ENCODE data around the gene CAPNS2. TPM values are rescaled to one million over a fixed set of nuclear protein-coding genes. Genes with fewer than 3 reads are reported as not detected.
"Not testable (repeated sequence)": the region's sequence is repeated elsewhere in the genome, so short reads cannot be mapped to it uniquely, and the experiment has no call there.

CAPNS2 gene
- total RNA-seq, 1 donor from 2014 or later = 33.9 TPM

DNA sequence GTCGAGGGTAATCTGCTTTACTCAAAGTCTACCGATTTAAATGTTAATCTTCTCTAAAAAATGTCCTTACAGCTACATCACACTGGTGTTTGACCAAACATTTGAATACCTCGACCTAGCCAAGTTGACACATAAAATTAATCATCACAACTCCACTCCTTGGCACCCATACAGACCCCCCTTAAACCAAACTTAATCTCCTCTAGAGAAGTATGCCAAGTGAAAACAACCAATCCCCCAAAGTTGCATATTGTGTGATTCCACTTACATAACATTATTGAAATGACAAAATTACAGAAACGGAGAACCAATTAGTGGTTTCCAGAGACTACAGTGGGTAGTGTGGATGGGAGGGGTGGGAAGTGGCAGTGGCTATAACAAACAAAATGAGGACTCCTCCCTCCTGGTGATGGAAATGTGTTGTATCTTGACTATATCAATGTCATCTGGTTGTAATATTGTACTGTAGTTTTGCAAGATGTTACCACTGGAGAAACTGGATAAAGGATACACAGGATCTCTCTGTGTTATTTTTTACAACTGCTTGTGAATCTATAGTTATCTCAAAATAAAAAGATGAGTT lies 39.4 kb downstream of the CAPNS2 start:
- Histone ChIP-seq H3K36me3 (no peaks in the 10 kb centered on the region), H3K4me3 (no peak overlapping the region)

DNA sequence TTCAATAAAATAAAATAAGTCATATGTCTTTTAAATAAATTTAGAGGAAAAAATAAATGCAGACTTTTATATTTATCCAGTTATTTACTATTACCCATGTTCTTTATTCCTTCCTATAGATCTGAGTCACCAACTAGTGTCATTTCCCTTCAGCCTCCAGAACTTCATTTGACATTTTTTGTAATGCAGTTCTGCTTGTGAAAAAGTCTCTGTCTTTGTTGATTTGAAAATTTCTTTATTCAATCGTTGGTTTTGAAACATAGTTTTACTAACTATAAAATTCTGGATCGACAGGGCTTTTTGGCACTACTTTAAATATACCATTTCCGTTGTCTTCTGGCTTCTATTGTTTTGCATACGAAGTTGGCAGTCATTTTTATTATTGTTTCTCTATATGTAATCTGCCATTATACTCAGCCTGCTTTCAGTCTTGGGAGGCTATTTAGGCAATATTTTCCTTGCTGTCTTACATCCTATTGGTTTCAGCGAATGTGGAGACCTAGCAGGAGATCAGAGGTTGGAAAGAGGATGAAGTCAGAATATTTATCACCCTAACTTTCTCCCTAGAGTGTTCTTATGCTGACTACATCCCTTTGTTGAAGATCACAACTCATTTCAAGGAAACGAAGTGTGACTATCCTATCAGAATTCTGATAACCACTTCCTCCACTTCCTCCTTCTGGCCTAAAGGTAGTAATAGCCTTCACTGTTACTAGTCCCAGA lies 47.3 kb downstream of the CAPNS2 start:
- TF ChIP-seq POLR2AphosphoS5 (IDR thresholded peaks at IDR 0.05; ENCODE audit: insufficient read depth in 1 of 2, low read depth in 1 of 2) (no peak), POLR2A (IDR thresholded peaks at IDR 0.05) (no peak)
- TF ChIP-seq, protein P1, sequence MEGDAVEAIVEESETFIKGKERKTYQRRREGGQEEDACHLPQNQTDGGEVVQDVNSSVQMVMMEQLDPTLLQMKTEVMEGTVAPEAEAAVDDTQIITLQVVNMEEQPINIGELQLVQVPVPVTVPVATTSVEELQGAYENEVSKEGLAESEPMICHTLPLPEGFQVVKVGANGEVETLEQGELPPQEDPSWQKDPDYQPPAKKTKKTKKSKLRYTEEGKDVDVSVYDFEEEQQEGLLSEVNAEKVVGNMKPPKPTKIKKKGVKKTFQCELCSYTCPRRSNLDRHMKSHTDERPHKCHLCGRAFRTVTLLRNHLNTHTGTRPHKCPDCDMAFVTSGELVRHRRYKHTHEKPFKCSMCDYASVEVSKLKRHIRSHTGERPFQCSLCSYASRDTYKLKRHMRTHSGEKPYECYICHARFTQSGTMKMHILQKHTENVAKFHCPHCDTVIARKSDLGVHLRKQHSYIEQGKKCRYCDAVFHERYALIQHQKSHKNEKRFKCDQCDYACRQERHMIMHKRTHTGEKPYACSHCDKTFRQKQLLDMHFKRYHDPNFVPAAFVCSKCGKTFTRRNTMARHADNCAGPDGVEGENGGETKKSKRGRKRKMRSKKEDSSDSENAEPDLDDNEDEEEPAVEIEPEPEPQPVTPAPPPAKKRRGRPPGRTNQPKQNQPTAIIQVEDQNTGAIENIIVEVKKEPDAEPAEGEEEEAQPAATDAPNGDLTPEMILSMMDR (IDR thresholded peaks at IDR 0.05) = no peak
- H3K27me3 ChIP-seq = no peaks in the 10 kb centered on the region
- no peaks in the 10 kb centered on the region for H3K4me1 ChIP-seq
- no peaks in the 10 kb centered on the region for H3K36me3 ChIP-seq
- no peak for DNase-seq (ENCODE audit: extremely low spot score in 2 of 2)
- H3K4me3 ChIP-seq = no peak overlapping the region
- intact Hi-C loops (cut with DNase I) = no loop called here
- H3K27ac ChIP-seq = no peak overlapping the region
- no peaks in the 10 kb centered on the region for H3K9me3 ChIP-seq

More for the DNA sequence above, 39.4 kb downstream of the CAPNS2 start:
- TF ChIP-seq POLR2AphosphoS5 (IDR thresholded peaks at IDR 0.05; ENCODE audit: insufficient read depth in 1 of 2, low read depth in 1 of 2) (no peak), POLR2A (IDR thresholded peaks at IDR 0.05) (no peak)
- TF ChIP-seq, protein P1 (IDR thresholded peaks at IDR 0.05) = no peak
- Histone ChIP-seq H3K9me3 (no peaks in the 10 kb centered on the region), H3K27ac (no peak overlapping the region), H3K4me1 (no peaks in the 10 kb centered on the region), H3K27me3 (no peaks in the 10 kb centered on the region)
- intact Hi-C loops (cut with DNase I) = loop anchor here (5.0 kb wide), 1 partner anchor 236 kb away; no protein-coding TSS in a partner anchor
- no peak for DNase-seq (ENCODE audit: extremely low spot score in 2 of 2)

DNA sequence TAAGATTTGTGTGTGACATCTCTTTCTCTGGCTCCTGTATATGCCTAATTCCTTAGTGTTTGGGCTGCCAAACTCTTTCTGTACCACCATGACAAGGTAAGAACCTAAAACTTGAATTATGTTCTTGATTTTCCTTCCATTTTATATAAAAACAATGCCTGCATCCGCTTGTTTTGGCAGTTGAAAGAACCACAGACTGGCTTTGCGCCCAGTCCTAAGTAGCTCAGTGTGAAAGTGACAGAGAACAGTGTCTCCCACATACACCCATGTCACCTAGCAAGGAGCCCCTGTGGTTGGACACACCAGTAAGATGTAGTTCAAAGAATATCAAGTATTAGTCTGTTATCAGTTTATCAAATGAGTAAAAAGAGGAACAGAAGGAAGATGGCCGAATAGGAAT lies 48.6 kb downstream of the CAPNS2 start:
- Histone ChIP-seq H3K4me1 (no peaks in the 10 kb centered on the region), H3K27ac (no peak overlapping the region), H3K9me3 (no peaks in the 10 kb centered on the region), H3K4me3 (no peak overlapping the region), H3K36me3 (no peaks in the 10 kb centered on the region), H3K27me3 (no peaks in the 10 kb centered on the region)
- no peak for TF ChIP-seq POLR2A (IDR thresholded peaks at IDR 0.05)
- no peak for TF ChIP-seq POLR2AphosphoS5 (IDR thresholded peaks at IDR 0.05; ENCODE audit: insufficient read depth in 1 of 2, low read depth in 1 of 2)
- TF ChIP-seq, protein P1 (IDR thresholded peaks at IDR 0.05) = no peak
- intact Hi-C loops (cut with DNase I) = no loop called here
- DNase-seq (ENCODE audit: extremely low spot score in 2 of 2) = no peak

DNA sequence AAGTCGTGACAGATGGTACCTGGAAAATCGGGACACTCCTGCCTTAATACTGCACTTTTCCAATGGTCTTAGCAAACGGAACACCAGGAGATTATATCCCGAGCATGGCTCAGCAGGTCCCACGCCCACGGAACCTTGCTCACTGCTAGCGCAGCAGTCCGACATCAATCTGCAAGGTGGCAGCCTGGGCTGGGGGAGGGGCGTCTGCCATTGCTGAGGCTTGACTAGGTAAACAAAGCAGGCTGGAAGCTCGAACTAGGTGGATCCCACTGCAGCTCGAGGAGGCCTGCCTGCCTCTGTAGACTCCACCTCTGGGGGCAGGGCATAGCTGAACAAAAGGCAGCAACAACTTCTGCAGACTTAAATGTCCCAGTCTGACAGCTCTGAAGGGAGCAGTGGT lies 49.2 kb downstream of the CAPNS2 start:
- H3K4me1 ChIP-seq; H3K27ac ChIP-seq; H3K27me3 ChIP-seq; DNase-seq (ENCODE audit: extremely low spot score in 2 of 2); intact Hi-C loops (cut with DNase I); H3K4me3 ChIP-seq; H3K9me3 ChIP-seq; H3K36me3 ChIP-seq: not testable (repeated sequence)

Other genes starting within 250 kb of the CAPNS2 start
- 0.49 TPM for gene IRX6, start 242.5 kb upstream of the CAPNS2 start, total RNA-seq
- 296 TPM for gene MMP2, start 87.5 kb upstream of the CAPNS2 start, total RNA-seq
- 11.3 TPM for gene LPCAT2, start 57.6 kb upstream of the CAPNS2 start, total RNA-seq
- 9.6 TPM for gene SLC6A2, start 89.3 kb downstream of the CAPNS2 start, total RNA-seq

Measured in vagina (tissue), 2 donors.